ENCODE measurements around the gene PRTFDC1.

PRTFDC1 gene

DNA sequence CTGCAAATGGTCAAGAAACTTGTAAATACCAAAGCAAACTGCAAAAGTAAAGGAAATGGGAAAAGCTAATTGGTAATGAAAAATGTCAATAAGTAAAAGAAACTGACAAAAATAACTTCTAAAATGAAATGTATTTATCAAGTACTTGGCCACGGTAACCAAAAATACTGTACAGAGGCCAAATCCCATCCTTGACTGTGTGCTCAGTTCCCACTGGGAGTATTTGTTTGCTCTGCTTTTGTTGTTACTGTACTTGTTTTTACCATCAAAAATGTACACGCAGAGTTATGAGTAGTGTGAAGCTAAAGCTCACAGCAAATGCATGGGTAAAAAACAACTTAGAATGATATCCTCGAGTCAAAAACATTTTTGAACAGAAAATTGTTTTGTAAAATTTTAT is 32.5 kb upstream of the PRTFDC1 start:
- no peaks in the 10 kb centered on the region for H3K79me1 ChIP-seq (replicated peaks; ENCODE audit: low read length, poor library complexity, severe bottlenecking)
- H3K14ac ChIP-seq (ENCODE audit: low read length in 2 of 2), result no peak overlapping the region
- no peak overlapping the region for H2BK12ac ChIP-seq (ENCODE audit: low read length in 2 of 2)
- no peak overlapping the region for H2BK120ac ChIP-seq (ENCODE audit: low read depth, low read length)
- peak overlapping the region; percentile 18 for H3K9ac ChIP-seq (ENCODE audit: low read length)
- H2AK5ac ChIP-seq (ENCODE audit: low read length, severe bottlenecking), result no peak overlapping the region
- H3K4ac ChIP-seq (ENCODE audit: low read depth in 1 of 2, low read length in 2 of 2), result no peak overlapping the region
- H3K18ac ChIP-seq (ENCODE audit: low read depth in 1 of 2, low read length in 2 of 2), result no peak overlapping the region
- H2BK5ac ChIP-seq (ENCODE audit: low read depth, low read length, poor library complexity, severe bottlenecking), result no peak overlapping the region
- no peaks in the 10 kb centered on the region for H3K4me1 ChIP-seq (ENCODE audit: control insufficient read depth, insufficient read depth, low read depth, low read length)
- no peak overlapping the region for H2BK15ac ChIP-seq (ENCODE audit: low read depth, poor library complexity, severe bottlenecking)
- H3K27ac ChIP-seq (ENCODE audit: low read length, poor library complexity, severe bottlenecking), result no peak overlapping the region
- H3K23ac ChIP-seq (ENCODE audit: low read length in 2 of 2), result no peak overlapping the region
- no peak overlapping the region for H4K8ac ChIP-seq (ENCODE audit: low read length)
- H3K4me2 ChIP-seq (ENCODE audit: low read length, poor library complexity, severe bottlenecking), result no peak overlapping the region
- no peak overlapping the region for H3K4me3 ChIP-seq (ENCODE audit: insufficient read depth in 1 of 2, low read depth in 1 of 2, low read length in 2 of 2)
- H3K27me3 ChIP-seq (ENCODE audit: control insufficient read depth in 1 of 2, insufficient read depth in 1 of 2, low read length in 2 of 2), result no peaks in the 10 kb centered on the region
- H3K9me3 ChIP-seq (ENCODE audit: control insufficient read depth, low read length), result no peaks in the 10 kb centered on the region
- no peaks in the 10 kb centered on the region for H3K36me3 ChIP-seq (ENCODE audit: control insufficient read depth in 1 of 2, insufficient read depth in 2 of 2, low read depth in 1 of 2, low read length in 2 of 2)
- no peak for DNase-seq
- no peak overlapping the region for H2AFZ ChIP-seq (ENCODE audit: low read depth, low read length)
- H4K91ac ChIP-seq (ENCODE audit: low read length), result no peak overlapping the region
- 100% methylated on average over 2 of the region's 3 CpGs for WGBS

DNA sequence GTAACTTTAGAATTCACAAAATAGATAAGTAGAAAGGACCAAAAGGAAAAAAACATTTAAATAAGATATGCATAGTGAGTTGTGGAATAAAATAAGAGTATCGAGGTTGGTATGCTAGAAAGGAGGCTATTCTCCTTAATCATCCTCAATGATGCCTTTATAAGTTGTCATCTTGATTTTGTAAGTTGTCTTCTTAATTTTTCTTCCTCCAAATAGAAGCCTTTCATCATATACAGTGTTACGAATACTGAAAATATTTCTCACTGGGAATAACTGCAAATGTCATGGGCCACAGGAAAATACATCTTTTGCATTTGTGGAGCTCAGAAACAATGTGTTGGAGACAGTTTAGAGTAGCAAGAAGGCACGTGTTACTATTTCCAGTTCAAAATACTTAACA is 31.5 kb upstream of the PRTFDC1 start:
- Histone ChIP-seq H3K27ac (ENCODE audit: low read length, poor library complexity, severe bottlenecking) (no peak overlapping the region), H3K36me3 (ENCODE audit: control insufficient read depth in 1 of 2, insufficient read depth in 2 of 2, low read depth in 1 of 2, low read length in 2 of 2) (no peaks in the 10 kb centered on the region), H2AFZ (ENCODE audit: low read depth, low read length) (no peak overlapping the region), H3K27me3 (ENCODE audit: control insufficient read depth in 1 of 2, insufficient read depth in 1 of 2, low read length in 2 of 2) (no peaks in the 10 kb centered on the region), H3K14ac (ENCODE audit: low read length in 2 of 2) (no peak overlapping the region), H2BK12ac (ENCODE audit: low read length in 2 of 2) (no peak overlapping the region), H3K9ac (ENCODE audit: low read length) (no peak overlapping the region), H4K8ac (ENCODE audit: low read length) (no peak overlapping the region), H3K4me2 (ENCODE audit: low read length, poor library complexity, severe bottlenecking) (no peak overlapping the region), H2AK5ac (ENCODE audit: low read length, severe bottlenecking) (no peak overlapping the region), H3K4me1 (ENCODE audit: control insufficient read depth, insufficient read depth, low read depth, low read length) (no peaks in the 10 kb centered on the region), H3K9me3 (ENCODE audit: control insufficient read depth, low read length) (no peaks in the 10 kb centered on the region), H2BK120ac (ENCODE audit: low read depth, low read length) (no peak overlapping the region), H3K4ac (ENCODE audit: low read depth in 1 of 2, low read length in 2 of 2) (no peak overlapping the region), H3K23ac (ENCODE audit: low read length in 2 of 2) (no peak overlapping the region), H2BK15ac (ENCODE audit: low read depth, poor library complexity, severe bottlenecking) (no peak overlapping the region), H2BK5ac (ENCODE audit: low read depth, low read length, poor library complexity, severe bottlenecking) (no peak overlapping the region), H3K79me1 (replicated peaks; ENCODE audit: low read length, poor library complexity, severe bottlenecking) (no peaks in the 10 kb centered on the region), H4K91ac (ENCODE audit: low read length) (no peak overlapping the region), H3K4me3 (ENCODE audit: insufficient read depth in 1 of 2, low read depth in 1 of 2, low read length in 2 of 2) (no peak overlapping the region), H3K18ac (ENCODE audit: low read depth in 1 of 2, low read length in 2 of 2) (no peak overlapping the region)
- 91% methylated on average over 1 of the region's 3 CpGs for WGBS
- no peak for DNase-seq

DNA sequence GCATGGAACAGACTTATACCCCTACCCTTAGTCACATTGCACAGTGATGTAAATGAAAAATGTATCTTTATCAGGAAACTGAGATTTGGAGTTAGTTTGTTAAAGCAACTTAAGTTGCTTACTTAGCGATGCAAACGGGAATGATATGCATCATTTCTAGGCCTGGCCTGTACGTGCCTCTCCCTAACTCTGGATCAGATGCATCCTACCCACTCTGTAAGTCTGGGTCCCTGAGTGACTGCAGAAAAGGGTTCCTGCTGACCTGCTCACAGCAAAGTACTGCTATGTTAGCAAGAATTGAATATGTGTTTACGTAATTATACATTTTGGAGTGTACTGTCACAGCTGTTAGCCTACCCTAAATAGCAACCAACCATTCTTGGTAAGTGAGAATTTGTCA is 30.7 kb upstream of the PRTFDC1 start:
- Histone ChIP-seq H3K4me1 (ENCODE audit: control insufficient read depth, insufficient read depth, low read depth, low read length) (no peaks in the 10 kb centered on the region), H2AFZ (ENCODE audit: low read depth, low read length) (no peak overlapping the region), H3K23ac (ENCODE audit: low read length in 2 of 2) (no peak overlapping the region), H4K91ac (ENCODE audit: low read length) (no peak overlapping the region), H3K79me1 (replicated peaks; ENCODE audit: low read length, poor library complexity, severe bottlenecking) (no peaks in the 10 kb centered on the region), H2BK120ac (ENCODE audit: low read depth, low read length) (no peak overlapping the region), H2AK5ac (ENCODE audit: low read length, severe bottlenecking) (no peak overlapping the region), H4K8ac (ENCODE audit: low read length) (no peak overlapping the region), H3K9me3 (ENCODE audit: control insufficient read depth, low read length) (no peaks in the 10 kb centered on the region), H3K27me3 (ENCODE audit: control insufficient read depth in 1 of 2, insufficient read depth in 1 of 2, low read length in 2 of 2) (no peaks in the 10 kb centered on the region), H3K14ac (ENCODE audit: low read length in 2 of 2) (no peak overlapping the region), H2BK5ac (ENCODE audit: low read depth, low read length, poor library complexity, severe bottlenecking) (no peak overlapping the region), H3K36me3 (ENCODE audit: control insufficient read depth in 1 of 2, insufficient read depth in 2 of 2, low read depth in 1 of 2, low read length in 2 of 2) (no peaks in the 10 kb centered on the region), H3K4ac (ENCODE audit: low read depth in 1 of 2, low read length in 2 of 2) (no peak overlapping the region), H3K4me2 (ENCODE audit: low read length, poor library complexity, severe bottlenecking) (no peak overlapping the region), H2BK12ac (ENCODE audit: low read length in 2 of 2) (no peak overlapping the region), H3K4me3 (ENCODE audit: insufficient read depth in 1 of 2, low read depth in 1 of 2, low read length in 2 of 2) (no peak overlapping the region), H2BK15ac (ENCODE audit: low read depth, poor library complexity, severe bottlenecking) (no peak overlapping the region), H3K18ac (ENCODE audit: low read depth in 1 of 2, low read length in 2 of 2) (no peak overlapping the region), H3K9ac (ENCODE audit: low read length) (no peak overlapping the region), H3K27ac (ENCODE audit: low read length, poor library complexity, severe bottlenecking) (no peak overlapping the region)
- no peak for DNase-seq
- WGBS, result 98% methylated on average over 3 of the region's 4 CpGs

DNA sequence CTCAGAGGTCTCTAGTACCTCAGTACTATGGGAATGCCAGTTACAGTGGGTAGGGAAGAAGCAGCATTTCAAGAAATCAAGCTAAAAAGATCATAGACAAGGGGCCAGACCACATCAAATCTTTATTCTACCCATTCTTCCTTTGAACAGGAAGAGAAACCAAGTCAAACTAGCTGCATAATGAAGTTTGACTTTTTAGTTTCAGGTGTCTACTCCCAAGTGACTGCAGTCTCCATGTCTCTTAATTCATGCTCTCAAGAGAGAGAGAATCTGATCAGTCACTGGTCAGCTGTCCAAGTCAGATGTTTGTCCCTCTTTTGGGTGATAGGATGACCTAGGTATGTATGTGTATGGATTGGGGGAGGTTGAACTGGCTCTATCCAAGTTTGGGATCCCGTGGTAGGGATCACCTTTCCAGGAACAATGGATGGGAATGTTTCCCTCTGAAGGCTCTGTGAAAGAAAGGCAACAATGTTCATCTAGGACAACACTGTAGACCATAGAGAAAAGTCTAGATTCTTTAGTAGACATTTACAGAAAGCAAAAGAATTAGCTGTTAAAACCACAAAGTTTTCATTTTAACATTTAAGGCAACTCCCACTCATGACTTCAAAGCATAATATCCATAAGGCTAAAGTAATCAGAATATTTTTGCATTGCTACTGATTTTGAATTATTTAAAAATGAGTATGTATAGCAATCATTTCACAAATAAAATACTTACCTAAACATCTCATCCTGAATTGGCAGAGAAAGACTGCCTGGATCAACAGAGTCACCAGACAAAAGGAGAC is 30.1 kb upstream of the PRTFDC1 start:
- no peak overlapping the region for H3K27ac ChIP-seq (ENCODE audit: low read length, poor library complexity, severe bottlenecking)
- H3K23ac ChIP-seq (ENCODE audit: low read length in 2 of 2), result no peak overlapping the region
- no peak overlapping the region for H2BK15ac ChIP-seq (ENCODE audit: low read depth, poor library complexity, severe bottlenecking)
- no peak overlapping the region for H4K8ac ChIP-seq (ENCODE audit: low read length)
- H3K14ac ChIP-seq (ENCODE audit: low read length in 2 of 2), result no peak overlapping the region
- H3K4me3 ChIP-seq (ENCODE audit: insufficient read depth in 1 of 2, low read depth in 1 of 2, low read length in 2 of 2), result no peak overlapping the region
- no peak overlapping the region for H3K4ac ChIP-seq (ENCODE audit: low read depth in 1 of 2, low read length in 2 of 2)
- H3K27me3 ChIP-seq (ENCODE audit: control insufficient read depth in 1 of 2, insufficient read depth in 1 of 2, low read length in 2 of 2), result no peaks in the 10 kb centered on the region
- no peak overlapping the region for H3K9ac ChIP-seq (ENCODE audit: low read length)
- H3K36me3 ChIP-seq (ENCODE audit: control insufficient read depth in 1 of 2, insufficient read depth in 2 of 2, low read depth in 1 of 2, low read length in 2 of 2), result no peaks in the 10 kb centered on the region
- no peaks in the 10 kb centered on the region for H3K9me3 ChIP-seq (ENCODE audit: control insufficient read depth, low read length)
- H3K4me2 ChIP-seq (ENCODE audit: low read length, poor library complexity, severe bottlenecking), result no peak overlapping the region
- H2AFZ ChIP-seq (ENCODE audit: low read depth, low read length), result no peak overlapping the region
- H2BK12ac ChIP-seq (ENCODE audit: low read length in 2 of 2), result no peak overlapping the region
- no peak overlapping the region for H4K91ac ChIP-seq (ENCODE audit: low read length)
- H3K18ac ChIP-seq (ENCODE audit: low read depth in 1 of 2, low read length in 2 of 2), result no peak overlapping the region
- no peak overlapping the region for H2BK120ac ChIP-seq (ENCODE audit: low read depth, low read length)
- no peak overlapping the region for H2BK5ac ChIP-seq (ENCODE audit: low read depth, low read length, poor library complexity, severe bottlenecking)
- H3K4me1 ChIP-seq (ENCODE audit: control insufficient read depth, insufficient read depth, low read depth, low read length), result no peaks in the 10 kb centered on the region
- H3K79me1 ChIP-seq (replicated peaks; ENCODE audit: low read length, poor library complexity, severe bottlenecking), result no peaks in the 10 kb centered on the region
- 57% methylated on average over 1 of the region's 1 CpG for WGBS
- no peak overlapping the region for H2AK5ac ChIP-seq (ENCODE audit: low read length, severe bottlenecking)
- DNase-seq, result no peak

Data from mesenchymal stem cell (in vitro differentiated cells and primary cell).